KOPT-K1 (cell line): Measurements from ENCODE around the gene ZNF600.
"Not testable (repeated sequence)": the region's sequence is repeated elsewhere in the genome, so short reads cannot be mapped to it uniquely, and the experiment has no call there.

Source experiments
- H3K27ac ChIP-seq: fragments of 200-600 bp; sonication (generic); 2 replicates; pipeline ENCODE4 v1.5.1; 2016; ENCODE audit warnings: antibody characterized with exemption, mild to moderate bottlenecking, low read depth, low read length; ENCODE audit not compliant: poor library complexity, severe bottlenecking
- H3K36me3 ChIP-seq: fragments of 200-600 bp; sonication (generic); 2 replicates; pipeline ENCODE4 v1.5.1; 2017; ENCODE audit warnings: antibody characterized with exemption, mild to moderate bottlenecking, low read length, moderate library complexity; ENCODE audit not compliant: insufficient read depth
- H3K9me3 ChIP-seq: fragments of 200-600 bp; sonication (generic); 2 replicates; pipeline ENCODE4 v1.5.1; 2017; ENCODE audit warnings: antibody characterized with exemption, low read length, mild to moderate bottlenecking; ENCODE audit not compliant: insufficient read depth, poor library complexity, severe bottlenecking

The ZNF600 gene

DNA sequence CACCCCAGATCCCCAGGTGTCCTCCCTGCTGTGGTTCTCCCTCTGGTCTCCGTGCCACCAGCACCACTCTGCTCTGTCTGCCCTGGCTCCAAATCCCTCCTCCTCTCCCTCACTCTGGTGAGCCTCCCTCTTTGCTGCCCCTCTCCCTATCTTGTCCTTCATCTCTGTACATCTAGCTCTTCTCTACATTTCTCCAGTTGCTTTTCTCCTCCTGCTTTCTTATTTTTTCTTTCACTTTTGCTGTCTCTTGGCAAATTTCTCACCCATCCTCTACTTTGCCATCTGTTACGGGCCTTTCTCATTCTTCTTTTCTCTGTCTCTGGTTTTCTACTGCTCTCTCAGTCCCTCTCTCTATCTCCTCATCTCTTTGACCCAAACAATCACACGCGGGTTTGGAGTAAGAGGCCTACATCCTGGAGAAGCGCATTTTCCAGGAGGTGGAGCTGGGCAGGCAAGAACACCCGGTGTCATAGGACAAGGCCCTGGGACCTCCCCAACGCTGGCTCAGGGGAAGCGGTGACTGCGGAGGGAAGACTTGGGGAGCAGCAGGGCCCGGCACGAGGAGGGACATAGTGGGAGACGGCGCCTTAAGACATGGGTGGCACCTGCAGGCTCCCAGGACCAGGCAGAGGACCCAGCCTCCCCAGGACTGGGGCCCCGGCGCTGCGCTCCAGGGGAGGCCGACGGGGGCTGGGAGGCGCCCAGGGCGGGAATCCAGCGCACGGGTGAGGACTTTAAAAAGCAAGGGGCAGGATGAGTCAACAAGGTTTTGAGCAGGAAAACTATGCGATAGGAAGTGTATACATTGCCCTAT is 61.7 kb downstream of the ZNF600 start:
- peaks cover 72% of the 10 kb centered on the region for H3K36me3 ChIP-seq
- H3K27ac ChIP-seq, result no peak overlapping the region
- peaks cover 19% of the 10 kb centered on the region for H3K9me3 ChIP-seq

DNA sequence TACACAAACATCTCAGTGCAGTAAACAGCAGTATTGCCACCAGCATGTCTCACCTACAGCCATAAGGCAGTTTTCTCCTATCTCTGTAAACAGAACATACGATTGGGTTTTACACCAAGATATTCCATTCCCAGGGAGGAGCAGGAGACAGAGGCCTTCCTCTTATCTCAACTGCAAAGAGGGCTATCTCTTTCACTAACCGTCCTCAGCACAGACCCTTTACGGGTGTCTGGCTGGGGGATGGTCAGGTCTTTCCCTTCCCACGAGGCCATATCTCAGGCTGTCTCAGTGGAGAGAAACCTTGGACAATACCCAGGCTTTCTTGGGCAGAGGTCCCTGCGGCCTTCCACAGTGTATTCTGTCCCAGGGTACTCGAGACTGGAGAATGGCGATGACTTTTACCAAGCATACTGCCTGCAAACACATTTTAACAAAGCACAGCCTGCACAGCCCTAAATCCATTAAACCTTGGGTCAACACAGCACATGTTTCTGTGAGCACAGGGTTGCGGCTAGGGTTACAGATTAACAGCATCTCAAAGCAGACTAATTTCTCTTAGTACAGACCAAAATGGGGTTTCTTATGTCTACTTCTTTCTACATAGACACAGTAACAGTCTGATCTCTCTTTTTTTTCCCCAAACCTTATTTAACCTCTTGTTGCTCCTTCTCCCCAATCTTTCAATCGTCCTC is 62.5 kb downstream of the ZNF600 start:
- not testable (repeated sequence) for H3K27ac ChIP-seq
- Histone ChIP-seq H3K36me3 (peaks cover 72% of the 10 kb centered on the region), H3K9me3 (peaks cover 19% of the 10 kb centered on the region)

DNA sequence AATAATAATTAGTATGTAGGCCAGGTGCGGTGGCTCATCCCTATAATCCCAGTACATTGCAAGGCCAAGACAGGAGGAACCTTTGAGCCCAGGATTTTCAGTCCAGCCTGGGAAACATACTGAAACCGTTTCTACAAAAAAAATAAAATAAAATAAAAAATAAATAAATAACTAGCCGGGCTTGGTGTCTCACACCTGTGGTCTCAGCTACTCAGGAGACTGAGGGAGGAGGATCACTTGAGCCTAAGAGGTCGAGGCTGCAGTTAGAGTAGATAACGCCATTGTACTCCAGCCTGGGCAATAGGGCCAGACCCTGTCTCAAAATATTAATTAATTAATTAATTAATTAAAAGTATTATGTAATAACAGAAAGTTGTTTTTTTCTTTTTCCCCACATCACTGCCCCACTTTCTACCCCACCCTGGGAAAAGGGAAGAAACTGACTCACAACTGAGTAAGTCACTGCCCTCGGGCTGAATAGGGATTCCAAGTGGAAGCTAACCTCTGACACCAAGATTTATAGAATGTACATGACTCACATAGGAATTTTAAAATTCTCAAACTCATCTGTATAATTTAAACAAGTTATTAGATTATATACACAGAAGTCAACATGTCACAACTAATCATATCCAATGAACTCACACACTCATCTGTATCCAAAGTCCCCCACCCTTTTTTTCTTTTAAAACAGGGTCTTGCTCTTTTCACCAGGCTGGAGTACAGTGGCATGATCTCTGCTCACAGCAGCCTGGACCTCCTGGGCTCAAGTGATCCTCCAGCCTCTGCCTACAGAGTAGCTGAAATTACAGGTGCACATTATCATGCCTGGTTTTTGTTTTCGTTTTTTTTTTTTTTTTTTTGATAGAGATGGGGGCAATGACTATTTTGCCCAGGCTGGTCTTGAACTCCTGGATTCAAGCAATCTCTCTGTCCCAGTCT is 64.3 kb downstream of the ZNF600 start:
- H3K9me3 ChIP-seq, result peaks cover 19% of the 10 kb centered on the region

DNA sequence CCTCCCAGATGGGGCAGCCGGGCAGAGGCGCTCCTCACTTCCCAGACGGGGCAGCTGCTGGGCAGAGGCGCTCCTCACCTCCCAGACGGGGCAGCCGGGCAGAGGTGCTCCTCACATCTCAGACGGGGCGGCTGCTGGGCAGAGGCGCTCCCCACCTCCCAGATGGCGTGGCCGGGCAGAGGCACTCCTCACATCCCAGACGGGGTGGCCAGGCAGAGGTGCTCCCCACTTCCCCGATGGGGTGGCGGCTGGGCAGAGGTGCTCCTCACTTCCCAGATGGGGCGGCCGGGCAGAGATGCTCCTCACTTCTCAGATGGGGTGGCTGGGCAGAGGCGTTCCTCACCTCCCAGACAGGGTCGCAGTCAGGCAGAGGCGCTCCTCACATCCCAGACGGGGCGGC is 66.0 kb downstream of the ZNF600 start:
- Histone ChIP-seq H3K36me3 (peaks cover 52% of the 10 kb centered on the region), H3K9me3 (peaks cover 19% of the 10 kb centered on the region)
- not testable (repeated sequence) for H3K27ac ChIP-seq

More for the DNA sequence above, 64.3 kb downstream of the ZNF600 start:
- H3K36me3 ChIP-seq, result peaks cover 65% of the 10 kb centered on the region
- no peak overlapping the region for H3K27ac ChIP-seq

DNA sequence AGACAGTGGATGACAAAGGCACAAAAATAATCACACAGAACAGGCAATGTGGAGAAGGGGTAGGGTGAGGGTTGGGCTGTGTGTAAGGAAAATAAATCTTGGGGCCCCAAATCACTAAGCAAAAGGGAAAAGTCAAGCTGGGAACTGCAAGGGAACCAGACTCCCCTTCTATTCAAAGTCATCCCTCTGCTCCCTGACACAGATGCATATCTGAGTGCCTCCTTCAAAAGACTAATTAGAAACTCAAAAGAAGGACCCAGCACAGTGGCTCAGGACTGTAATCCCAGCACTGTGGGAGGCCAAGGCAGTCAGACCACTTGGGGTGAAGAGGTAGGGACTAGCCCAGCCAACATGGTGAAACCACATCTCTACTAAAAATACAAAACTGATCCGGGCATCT is 70.1 kb downstream of the ZNF600 start:
- peaks cover 54% of the 10 kb centered on the region for H3K36me3 ChIP-seq
- no peak overlapping the region for H3K27ac ChIP-seq
- H3K9me3 ChIP-seq, result peaks cover 12% of the 10 kb centered on the region

DNA sequence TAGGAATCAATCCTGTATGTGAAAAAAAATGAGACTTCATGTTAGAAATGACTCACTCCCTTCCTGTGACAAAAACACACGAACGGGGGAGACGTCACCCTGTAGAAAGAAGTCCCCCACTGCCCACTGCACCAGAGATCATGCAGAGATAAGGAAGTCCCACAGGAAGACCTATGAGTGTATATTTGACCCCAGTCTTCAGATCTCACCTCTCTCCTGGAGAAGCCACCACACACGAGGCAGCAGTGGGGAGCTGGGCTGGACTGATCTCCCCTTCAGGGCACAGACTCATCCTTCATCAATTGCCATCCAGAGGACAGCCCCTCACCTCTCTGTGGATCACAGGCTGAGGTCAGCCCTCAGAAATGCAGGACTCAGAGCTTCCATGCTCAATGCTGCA is 70.7 kb downstream of the ZNF600 start:
- H3K27ac ChIP-seq, result not testable (repeated sequence)
- Histone ChIP-seq H3K36me3 (peaks cover 54% of the 10 kb centered on the region), H3K9me3 (peaks cover 10% of the 10 kb centered on the region)

DNA sequence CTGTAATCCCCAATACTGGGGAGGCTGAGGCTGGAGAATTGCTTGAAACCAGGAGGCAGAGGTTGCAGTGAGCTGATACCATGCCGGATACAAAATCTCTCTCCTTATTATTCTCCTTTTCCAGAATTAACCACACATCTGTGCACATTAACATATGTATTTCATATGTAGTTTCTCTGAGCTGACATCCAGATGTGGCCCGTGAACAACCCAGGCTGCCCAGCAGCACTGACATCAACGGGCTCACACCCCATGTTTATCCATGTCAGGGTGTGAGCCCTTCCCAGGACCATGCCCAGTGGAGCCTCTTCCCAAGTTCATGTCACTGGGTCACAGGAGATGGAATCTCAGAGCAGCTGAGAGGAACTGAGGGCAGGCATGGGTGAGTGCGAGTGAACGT is 71.3 kb downstream of the ZNF600 start:
- H3K36me3 ChIP-seq, result peaks cover 54% of the 10 kb centered on the region
- not testable (repeated sequence) for H3K27ac ChIP-seq, H3K9me3 ChIP-seq
